DND-41 (cell line): ENCODE data around the gene WFDC9.

Experiments used
- CTCF ChIP-seq: IDR thresholded peaks from 2 replicates; pipeline ENCODE4 v1.5.1; 2012; ENCODE audit warnings: borderline replicate concordance, low read length, moderate library complexity, mild to moderate bottlenecking; ENCODE audit not compliant: poor library complexity, severe bottlenecking; ENCODE audit errors: extremely low read depth
- EZH2 ChIP-seq: IDR thresholded peaks from 3 replicates; pipeline ENCODE4 v1.6.1; 2012; ENCODE audit warnings: borderline replicate concordance, low read depth, mild to moderate bottlenecking, moderate library complexity, low read length, inconsistent platforms; ENCODE audit not compliant: severe bottlenecking

- no peak for TF ChIP-seq CTCF
- no peak for TF ChIP-seq EZH2
These were observed 23.3 kb downstream of the WFDC9 start for GRCh38 chr20:45607810-45608209.
